Measurements from ENCODE around the gene SUN1.

Gene SUN1

GRCh38 chr7:849145-849544 lies 16.9 kb downstream of the SUN1 start:
- Histone ChIP-seq H3K79me2 (ENCODE audit: low read length) (no peaks in the 10 kb centered on the region), H3K27ac (ENCODE audit: low read length) (no peak overlapping the region), H3K27me3 (ENCODE audit: low read depth, low read length) (no peaks in the 10 kb centered on the region), H3K4me2 (ENCODE audit: low read length) (no peak overlapping the region), H2AFZ (ENCODE audit: low read depth, low read length) (no peak overlapping the region), H4K20me1 (ENCODE audit: insufficient read depth, low read length) (no peaks in the 10 kb centered on the region), H3K9me3 (ENCODE audit: insufficient read depth, low read length) (no peaks in the 10 kb centered on the region), H3K9ac (ENCODE audit: low read length) (no peak overlapping the region), H3K4me3 (ENCODE audit: low read length) (no peak overlapping the region), H3K36me3 (replicated peaks; ENCODE audit: low read depth, low read length) (peaks cover 4% of the 10 kb centered on the region), H3K4me1 (ENCODE audit: low read length) (no peaks in the 10 kb centered on the region)
- TF ChIP-seq CTCF (IDR thresholded peaks at IDR 0.05; ENCODE audit: low read depth, low read length) (no peak), EZH2phosphoT487 (IDR thresholded peaks at IDR 0.05; ENCODE audit: low read depth) (no peak)

DNA sequence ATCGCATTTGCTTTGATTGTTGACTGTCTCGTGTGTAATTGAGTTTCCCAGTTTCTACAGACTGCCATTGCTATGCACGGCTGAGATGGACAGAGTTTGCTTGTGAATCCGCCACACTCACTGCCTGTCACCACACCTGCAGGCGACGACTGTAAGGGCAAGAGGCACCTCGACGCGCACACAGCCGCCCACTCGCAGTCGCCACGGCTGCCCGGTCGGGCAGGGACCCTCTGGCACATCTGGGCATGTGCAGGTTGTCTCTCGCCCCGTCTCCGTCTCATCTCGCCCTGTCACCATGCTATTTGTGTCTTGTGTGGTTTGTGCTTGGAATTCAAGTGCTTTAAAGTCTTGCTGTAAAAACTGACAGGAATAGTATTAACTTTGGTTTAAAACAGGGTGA lies 17.5 kb downstream of the SUN1 start:
- Histone ChIP-seq H3K79me2 (ENCODE audit: low read length) (no peaks in the 10 kb centered on the region), H3K27me3 (ENCODE audit: low read depth, low read length) (no peaks in the 10 kb centered on the region), H3K27ac (ENCODE audit: low read length) (no peak overlapping the region), H3K9ac (ENCODE audit: low read length) (no peak overlapping the region), H3K36me3 (replicated peaks; ENCODE audit: low read depth, low read length) (peaks cover 4% of the 10 kb centered on the region), H3K4me3 (ENCODE audit: low read length) (no peak overlapping the region), H3K4me2 (ENCODE audit: low read length) (no peak overlapping the region), H2AFZ (ENCODE audit: low read depth, low read length) (no peak overlapping the region), H3K4me1 (ENCODE audit: low read length) (no peaks in the 10 kb centered on the region), H4K20me1 (ENCODE audit: insufficient read depth, low read length) (no peaks in the 10 kb centered on the region), H3K9me3 (ENCODE audit: insufficient read depth, low read length) (no peaks in the 10 kb centered on the region)
- no peak for TF ChIP-seq CTCF (IDR thresholded peaks at IDR 0.05; ENCODE audit: low read depth, low read length)
- TF ChIP-seq EZH2phosphoT487 (IDR thresholded peaks at IDR 0.05; ENCODE audit: low read depth), result no peak

GRCh38 chr7:851204-851603 lies 18.9 kb downstream of the SUN1 start:
- H4K20me1 ChIP-seq (ENCODE audit: insufficient read depth, low read length), result no peaks in the 10 kb centered on the region

DNA sequence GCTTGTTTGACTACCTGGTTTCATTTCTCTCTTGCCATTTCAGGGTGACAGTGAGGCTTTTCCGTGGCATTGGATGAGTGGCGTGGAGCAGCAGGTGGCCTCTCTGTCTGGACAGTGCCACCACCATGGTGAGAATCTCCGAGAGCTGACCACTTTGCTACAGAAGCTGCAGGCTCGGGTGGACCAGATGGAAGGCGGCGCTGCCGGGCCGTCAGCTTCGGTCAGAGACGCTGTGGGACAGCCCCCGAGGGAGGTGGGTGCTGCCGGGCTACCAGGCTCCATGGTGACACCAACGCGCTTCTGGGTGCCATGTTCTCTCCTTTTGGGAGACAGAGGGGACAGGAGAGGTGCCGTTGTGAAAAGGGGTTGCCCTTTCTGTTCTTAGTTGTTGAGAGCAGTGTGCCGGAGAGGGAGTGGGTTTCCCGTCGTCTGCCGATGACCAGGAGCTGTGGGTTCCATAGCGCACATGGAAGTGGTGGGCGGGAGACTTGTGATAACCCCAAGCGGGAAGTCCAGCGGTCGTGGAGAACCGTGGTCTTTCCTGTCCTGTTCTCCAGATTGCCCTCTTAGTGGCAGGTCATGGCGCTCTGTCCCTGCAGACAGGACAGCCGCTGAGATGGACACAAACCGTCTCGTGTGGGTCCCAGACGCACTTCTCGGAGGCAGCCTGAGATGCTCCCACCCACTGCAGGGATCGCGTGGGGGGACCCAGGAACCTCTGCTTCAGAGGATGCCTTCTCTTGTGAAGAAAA lies 21.3 kb downstream of the SUN1 start:
- Histone ChIP-seq H3K27me3 (ENCODE audit: low read depth, low read length) (no peaks in the 10 kb centered on the region), H3K79me2 (ENCODE audit: low read length) (no peaks in the 10 kb centered on the region), H3K9ac (ENCODE audit: low read length) (no peak overlapping the region), H2AFZ (ENCODE audit: low read depth, low read length) (no peak overlapping the region), H3K4me2 (ENCODE audit: low read length) (no peak overlapping the region), H3K4me1 (ENCODE audit: low read length) (no peaks in the 10 kb centered on the region), H4K20me1 (ENCODE audit: insufficient read depth, low read length) (no peaks in the 10 kb centered on the region), H3K4me3 (ENCODE audit: low read length) (no peak overlapping the region), H3K36me3 (replicated peaks; ENCODE audit: low read depth, low read length) (peaks cover 4% of the 10 kb centered on the region), H3K9me3 (ENCODE audit: insufficient read depth, low read length) (no peaks in the 10 kb centered on the region), H3K27ac (ENCODE audit: low read length) (no peak overlapping the region)
- TF ChIP-seq CTCF (IDR thresholded peaks at IDR 0.05; ENCODE audit: low read depth, low read length) (no peak), EZH2phosphoT487 (IDR thresholded peaks at IDR 0.05; ENCODE audit: low read depth) (no peak)

More at GRCh38 chr7:851204-851603, 18.9 kb downstream of the SUN1 start:
- no peak overlapping the region for H2AFZ ChIP-seq (ENCODE audit: low read depth, low read length)
- H3K4me2 ChIP-seq (ENCODE audit: low read length), result no peak overlapping the region
- no peak overlapping the region for H3K9ac ChIP-seq (ENCODE audit: low read length)
- TF ChIP-seq CTCF (IDR thresholded peaks at IDR 0.05; ENCODE audit: low read depth, low read length), result no peak
- H3K9me3 ChIP-seq (ENCODE audit: insufficient read depth, low read length), result no peaks in the 10 kb centered on the region
- H3K27me3 ChIP-seq (ENCODE audit: low read depth, low read length), result no peaks in the 10 kb centered on the region
- no peaks in the 10 kb centered on the region for H3K4me1 ChIP-seq (ENCODE audit: low read length)
- peaks cover 4% of the 10 kb centered on the region for H3K36me3 ChIP-seq (replicated peaks; ENCODE audit: low read depth, low read length)
- H3K27ac ChIP-seq (ENCODE audit: low read length), result no peak overlapping the region
- H3K4me3 ChIP-seq (ENCODE audit: low read length), result no peak overlapping the region
- H3K79me2 ChIP-seq (ENCODE audit: low read length), result no peaks in the 10 kb centered on the region

Measured in OCI-LY3 (cell line).